ENCODE results near the gene PARVB.

DNA sequence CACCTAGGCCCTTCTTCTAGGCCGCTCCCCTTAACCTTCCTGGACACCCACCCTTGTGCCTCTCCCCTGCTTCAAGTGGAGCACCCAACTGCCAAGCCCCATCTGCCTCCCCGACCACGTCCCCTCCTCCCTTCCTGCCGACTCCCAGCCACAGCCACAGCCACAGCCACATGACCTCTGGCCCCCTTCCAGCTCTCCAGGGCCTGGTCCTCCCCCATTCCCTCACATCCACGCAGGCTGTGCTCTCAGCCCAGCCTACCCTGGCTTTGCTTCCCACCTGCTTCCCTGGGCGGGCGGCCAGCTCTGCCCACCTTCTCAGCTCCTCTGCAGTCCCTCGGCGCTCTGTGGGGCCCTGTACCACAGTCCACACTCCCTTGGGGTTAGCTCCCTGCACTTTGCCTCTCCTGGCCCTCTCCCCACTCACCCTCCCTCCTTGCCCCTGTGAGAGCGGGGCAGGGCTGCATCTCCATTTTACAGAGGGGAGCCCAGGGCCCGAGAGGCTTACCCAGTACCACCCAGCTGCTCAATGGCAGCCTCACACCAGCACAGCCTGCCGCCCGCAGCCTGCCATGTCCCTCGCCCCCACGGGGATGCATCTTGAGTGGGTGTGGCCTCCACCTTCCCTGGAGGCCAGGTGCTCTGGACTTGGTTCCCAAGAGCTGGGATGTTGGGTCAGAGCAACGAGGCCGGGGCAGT lies 176.9 kb downstream of the PARVB start:
- no peak for TF ChIP-seq EZH2 (IDR thresholded peaks at IDR 0.05; ENCODE audit: low read length, unreplicated experiment)
- TF ChIP-seq CTCF (conservative IDR thresholded peaks at IDR 0.05; ENCODE audit: low read depth, low read length), result no peak
- no peak for TF ChIP-seq EZH2phosphoT487 (IDR thresholded peaks at IDR 0.05; ENCODE audit: borderline replicate concordance, low read length)

All from PC-3 (cell line).